Stimulated activated CD8-positive, alpha-beta memory T cell treated with anti-CD3 and anti-CD28 coated beads, Interleukin-7, amount 100 ng/mL, for 24 hours (primary cell): ENCODE measurements around the gene TUSC2.

Experiments
- DNase-seq: peaks from one replicate; pipeline ENCODE4 v3.0.0-alpha.2; 2020; ENCODE audit warnings: low read depth

Gene TUSC2

DNA sequence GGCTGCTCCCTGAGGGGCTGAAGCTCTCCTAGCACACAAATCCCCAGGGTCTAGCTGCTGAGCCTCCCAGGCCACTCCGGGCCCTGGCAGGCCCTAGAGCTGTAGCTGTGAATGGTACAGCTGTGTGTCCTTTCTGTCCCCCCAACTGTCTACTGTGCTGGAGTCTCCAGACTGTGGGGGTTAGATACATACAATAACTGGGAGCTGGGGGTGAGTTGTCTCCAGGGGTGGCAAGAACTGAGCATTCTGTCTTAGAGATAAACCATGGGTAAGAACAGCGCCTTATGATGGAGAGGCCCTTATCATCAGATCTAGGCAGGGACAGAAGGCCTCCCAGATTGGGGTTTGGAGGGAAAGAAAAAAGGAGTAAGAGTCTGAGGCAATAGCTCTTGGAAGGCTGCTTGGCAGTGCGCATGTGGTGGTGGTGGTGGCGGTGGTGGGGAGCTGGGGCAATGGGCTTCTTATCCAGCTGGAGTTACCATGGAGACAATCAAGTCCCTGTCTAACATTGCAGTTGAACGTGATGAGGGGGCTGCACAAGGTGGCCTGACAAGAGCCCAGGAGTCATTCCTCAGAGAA lies 26.3 kb upstream of the TUSC2 start:
- DNase-seq, result no peak

DNA sequence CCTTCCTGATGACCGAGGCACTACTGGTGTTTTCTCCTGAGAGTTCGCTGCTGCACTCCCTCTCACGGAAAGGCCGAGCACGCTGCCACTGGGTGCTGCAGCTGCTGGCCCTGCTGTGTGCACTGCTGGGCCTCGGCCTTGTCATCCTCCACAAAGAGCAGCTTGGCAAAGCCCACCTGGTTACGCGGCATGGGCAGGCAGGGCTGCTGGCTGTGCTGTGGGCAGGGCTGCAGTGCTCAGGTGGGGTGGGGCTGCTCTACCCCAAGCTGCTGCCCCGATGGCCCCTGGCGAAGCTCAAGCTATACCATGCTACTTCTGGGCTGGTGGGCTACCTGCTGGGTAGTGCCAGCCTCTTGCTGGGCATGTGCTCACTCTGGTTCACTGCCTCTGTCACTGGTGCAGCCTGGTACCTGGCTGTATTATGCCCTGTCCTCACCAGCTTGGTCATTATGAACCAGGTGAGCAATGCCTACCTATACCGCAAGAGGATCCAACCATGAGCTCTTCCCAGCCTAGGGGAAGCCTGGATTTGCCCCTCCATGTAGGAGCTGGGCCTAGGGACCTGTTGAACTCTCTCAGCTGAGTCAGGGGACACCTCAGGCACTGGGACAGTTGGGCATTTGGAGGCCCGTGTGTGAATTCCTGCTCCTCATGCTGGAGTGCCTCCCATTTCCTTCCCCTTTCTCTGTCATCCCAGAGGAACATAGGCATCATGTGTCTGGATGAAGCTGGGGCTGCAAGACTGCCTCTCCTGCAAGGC lies 25.4 kb upstream of the TUSC2 start:
- DNase-seq, result no peak

DNA sequence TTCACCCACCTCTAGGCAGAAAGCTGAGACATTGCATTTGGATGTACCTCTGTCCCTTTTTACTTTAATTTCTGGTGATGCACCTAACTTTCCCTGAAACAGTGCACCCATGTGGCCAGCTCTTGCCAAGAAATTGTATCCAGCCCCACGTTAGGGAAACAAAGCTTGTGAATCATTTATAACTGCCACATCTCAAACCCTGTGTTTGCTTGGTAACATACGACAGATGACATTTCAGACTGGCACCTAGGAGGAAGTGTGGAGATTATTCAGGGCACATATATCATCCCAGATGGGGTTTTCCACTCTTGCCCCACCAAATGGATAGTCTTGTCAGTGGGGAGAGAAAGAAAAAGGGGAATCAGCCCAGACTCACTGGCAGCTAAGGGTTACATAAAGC lies 24.8 kb upstream of the TUSC2 start:
- DNase-seq, result no peak

DNA sequence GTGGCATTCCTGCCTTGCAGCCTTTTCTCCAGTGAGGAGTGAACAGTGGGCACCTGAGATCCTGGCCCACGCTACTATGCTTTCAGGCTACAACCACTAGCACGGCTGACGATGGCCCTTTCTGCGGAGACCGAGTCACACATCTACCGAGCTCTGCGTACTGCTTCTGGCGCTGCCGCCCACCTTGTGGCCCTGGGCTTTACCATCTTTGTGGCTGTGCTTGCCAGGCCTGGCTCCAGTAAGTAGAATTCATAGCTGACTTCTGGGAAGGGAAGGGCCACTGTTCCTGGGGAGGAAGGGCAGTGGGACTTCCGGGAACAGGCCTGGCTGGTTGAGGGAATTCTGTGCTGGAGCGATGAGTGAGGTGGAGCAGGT lies 23.3 kb upstream of the TUSC2 start:
- no peak for DNase-seq

DNA sequence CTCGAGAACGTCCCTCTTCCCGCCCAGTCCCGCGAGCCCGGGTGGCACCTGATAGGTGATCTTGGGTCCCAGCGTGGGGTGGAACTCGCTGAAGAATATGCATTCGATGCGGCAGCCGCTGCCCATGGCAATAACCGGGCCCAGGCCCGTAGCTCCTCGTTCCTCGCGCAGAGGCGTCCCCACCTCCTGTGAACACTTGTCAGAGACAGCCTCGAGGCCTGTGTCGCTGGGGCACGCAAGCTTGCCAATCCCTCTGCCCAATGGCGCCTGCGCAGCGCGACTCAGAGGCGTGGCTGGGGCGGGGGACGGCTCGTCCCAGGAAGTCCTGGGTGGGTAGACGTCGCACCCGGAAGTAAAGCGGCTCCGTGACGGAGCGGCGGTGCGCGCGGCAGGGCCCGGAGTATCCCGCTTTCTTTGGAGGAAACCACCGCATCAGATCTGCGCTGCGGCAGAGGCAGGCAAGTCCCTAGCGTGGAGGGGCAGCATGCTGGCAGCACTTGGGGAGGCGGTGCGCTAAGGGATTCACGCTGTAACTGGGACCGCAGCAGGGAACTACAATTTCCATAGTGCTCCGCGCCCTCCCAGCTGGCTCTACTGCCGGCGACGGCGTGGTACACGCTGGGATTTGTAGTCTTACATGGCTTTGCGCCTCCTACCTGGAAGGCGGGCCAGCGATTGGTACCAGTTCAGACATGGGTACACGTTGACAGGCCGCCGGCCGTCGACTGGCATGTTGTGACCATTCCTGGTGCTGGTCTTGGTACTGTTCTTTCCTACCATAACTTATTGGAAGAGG lies 22.7 kb upstream of the TUSC2 start, which contains the start of the genes CYB561D2 and NPRL2:
Gene CYB561D2, plus strand, starts transcription at position 336 of the 796 bp plus-strand sequence. CDS start 572 bp downstream, outside the sequence.
Gene NPRL2, minus strand, starts transcription at position 249 of the 796 bp plus-strand sequence. Its CDS starts 123 bp downstream, at position 126.
- DNase-seq, result peak; percentile 99

DNA sequence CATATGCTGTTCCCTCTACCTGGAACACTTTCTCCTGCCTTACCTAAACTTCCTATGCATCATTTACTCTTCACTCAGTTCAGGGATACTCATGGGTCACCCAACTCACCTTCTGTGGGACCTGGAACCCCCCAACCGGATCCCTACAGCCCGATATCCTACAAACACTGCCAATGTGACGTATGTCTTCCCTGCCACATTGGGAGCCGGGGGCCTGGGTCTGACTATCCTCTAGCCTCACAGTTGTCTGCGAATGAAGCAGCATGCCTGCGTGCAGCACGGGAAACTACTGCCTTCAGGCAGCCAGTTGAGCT lies 22.1 kb upstream of the TUSC2 start:
- DNase-seq, result no peak

DNA sequence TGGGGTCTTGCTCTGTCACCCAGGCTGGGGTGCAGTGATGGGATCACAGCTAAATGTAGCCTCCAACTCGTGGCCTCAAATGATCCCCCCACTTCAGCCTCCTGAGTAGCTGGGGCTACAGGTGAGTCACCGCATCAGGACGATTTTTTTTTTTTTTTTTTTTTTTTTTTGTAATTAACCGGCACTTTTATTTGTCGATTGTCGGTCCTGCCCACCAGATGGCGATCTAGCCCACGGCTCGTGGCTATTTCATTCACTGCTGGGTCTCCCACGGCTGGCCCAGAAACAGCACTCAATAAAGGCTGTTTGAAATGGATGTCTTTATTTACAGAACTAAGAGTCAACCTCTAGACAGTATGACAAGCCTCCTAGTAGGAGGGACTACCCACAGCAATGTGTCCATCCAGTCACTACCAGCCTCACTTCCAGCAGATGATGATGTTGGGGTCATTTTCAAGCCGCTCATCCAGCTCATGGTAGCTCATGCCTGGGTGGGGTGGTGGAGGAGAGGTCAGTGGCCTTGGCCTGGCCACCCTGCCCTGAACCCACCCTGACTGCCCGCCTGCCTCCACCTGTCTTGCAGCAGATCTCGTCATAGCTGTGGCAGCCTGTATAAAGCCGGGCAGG lies 19.3 kb upstream of the TUSC2 start:
- DNase-seq, result peak; percentile 50

DNA sequence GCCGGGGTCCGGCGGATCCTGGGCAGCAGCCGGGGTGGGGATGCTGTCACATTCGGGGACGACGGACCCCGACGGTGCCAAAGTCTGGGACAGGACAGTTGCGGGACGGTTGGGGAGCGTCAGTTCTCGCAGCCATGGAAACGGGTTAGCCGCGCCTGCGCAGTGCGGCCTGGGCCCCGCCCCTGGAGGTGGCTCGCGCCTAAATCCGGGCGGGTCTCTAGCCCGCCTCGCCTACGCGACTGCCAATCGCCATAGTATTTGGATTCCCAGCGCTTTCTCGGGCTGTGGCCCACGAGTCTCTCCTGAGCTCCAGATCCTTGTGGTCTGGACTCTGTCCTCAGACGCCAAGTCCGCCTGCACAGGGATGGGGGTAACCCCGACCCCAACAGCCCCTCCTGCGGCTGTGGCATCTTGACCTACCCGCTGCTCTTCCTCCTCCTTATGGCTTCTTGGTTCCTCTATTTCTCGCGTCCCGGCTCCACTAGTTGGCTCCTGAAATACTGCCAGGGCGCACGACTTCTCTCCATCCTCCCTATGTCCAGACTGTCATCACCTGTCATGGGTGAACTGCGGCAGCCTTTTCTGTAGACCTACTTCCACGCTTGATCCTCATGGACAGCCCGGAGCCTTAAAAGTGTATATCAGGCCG lies 17.7 kb upstream of the TUSC2 start, which contains the start of gene ZMYND10:
Gene ZMYND10, minus strand, starts transcription at position 147 of the 649 bp plus-strand sequence. CDS start 153 bp downstream, outside the sequence.
- DNase-seq, result peak; percentile 51

DNA sequence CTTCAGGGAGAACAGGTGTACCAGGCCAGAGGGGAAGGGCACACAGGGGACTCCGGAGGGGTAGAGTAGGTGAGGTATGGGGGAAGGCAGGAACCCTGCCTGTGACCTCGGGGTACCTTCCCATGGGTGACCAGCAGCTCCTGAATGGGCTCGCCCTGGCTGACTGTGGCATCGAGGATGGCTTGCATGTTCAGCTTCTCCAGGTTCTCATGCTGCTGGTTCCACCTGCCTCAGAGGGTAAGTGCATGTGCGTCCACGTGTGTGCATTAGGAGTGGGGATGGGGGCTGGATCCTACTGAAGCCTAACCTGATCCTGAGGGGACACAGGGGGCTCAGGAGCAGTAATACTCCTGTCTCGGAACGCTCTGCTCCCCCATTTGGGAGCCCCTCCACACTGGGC lies 17.0 kb upstream of the TUSC2 start:
- DNase-seq, result no peak

DNA sequence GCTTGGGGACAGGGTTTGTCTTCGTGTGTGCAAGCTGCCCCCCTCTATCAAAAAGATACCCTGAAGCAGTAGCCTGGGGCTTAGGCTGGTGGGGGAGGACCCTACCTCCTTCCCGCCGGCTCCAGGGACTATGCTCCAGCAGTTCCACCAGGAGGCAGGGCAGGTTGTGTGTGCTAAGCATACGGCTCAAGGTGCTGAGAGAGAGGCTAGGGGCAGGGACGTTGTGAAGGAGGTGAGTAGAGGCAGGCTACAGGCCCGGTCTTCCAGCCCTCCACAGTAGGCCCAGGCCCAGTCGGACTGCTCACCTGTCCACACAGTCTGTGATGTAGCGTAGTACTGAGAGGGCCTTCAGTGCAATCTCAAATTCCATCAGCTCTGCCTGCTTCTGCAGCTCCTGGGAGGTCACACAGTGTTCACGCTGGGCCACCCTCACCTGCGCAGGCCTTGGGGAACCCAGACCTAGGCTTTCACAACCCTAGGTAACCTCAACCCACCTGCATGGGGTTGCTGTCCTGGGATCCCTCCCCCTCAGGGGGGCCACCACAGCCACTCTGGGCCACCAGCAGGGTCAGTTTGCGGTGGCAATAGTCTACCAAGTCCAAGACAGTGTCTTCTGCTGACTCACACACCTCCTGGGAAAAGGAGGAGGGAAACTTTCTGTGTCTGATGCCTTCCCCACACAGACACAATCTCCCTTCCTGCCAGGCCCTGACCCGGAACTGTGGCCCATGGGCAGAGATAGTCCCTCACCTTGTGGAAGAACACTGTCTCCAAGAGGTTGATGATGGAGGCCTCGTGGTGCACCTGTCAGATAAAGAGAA lies 15.0 kb upstream of the TUSC2 start:
- no peak for DNase-seq

DNA sequence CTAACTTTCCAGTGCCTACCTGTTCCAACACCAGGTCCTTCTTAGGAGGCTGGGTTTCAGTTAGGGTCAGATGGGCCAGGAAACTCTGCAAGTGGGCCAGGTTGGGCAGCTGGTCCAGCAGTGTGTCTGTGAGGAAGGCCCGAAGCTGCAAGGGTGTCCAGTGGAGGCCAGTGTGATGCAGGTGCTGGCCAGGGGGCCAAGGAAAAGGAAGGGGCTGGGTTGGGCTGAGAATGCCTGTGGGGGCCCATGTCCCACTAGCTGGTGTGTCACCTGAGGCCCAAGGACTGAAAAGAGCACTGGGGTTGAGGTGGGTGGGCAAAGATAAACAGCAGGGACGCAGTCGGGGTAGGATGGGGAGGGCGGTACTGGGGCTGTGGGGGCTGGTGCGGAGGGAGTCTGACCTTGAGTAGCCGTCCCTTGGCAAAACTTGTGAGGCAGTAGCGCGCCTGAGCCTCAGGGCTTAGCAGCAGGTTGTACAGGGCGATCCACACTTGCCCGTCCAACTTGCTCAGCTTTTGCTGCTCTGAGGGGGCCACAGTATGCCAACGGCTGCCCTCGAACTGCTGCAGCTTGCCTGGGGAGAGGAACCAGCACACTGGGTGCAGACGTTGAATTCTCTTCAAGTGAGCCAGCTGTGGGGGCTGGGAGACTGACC lies 14.1 kb upstream of the TUSC2 start:
- no peak for DNase-seq

DNA sequence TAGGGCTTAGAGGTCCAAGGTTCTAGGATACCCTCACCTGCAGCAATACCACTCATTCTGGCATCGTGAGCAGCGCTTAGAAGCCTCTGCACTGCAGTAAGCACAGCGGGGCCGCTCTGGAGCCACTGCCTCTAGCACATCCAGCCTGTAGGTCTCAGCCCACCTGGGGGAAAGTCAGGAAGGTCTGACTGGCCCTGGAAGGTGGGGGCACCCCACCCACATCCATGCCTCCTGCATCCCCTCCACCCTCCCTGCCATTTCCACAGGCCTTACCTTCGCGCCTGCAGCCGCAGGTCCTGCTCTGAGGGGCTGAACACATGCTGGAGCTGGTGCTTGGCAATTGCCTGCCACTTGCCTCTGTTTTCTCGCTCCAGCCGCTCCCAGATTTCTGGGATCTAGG lies 13.5 kb upstream of the TUSC2 start:
- DNase-seq, result no peak

DNA sequence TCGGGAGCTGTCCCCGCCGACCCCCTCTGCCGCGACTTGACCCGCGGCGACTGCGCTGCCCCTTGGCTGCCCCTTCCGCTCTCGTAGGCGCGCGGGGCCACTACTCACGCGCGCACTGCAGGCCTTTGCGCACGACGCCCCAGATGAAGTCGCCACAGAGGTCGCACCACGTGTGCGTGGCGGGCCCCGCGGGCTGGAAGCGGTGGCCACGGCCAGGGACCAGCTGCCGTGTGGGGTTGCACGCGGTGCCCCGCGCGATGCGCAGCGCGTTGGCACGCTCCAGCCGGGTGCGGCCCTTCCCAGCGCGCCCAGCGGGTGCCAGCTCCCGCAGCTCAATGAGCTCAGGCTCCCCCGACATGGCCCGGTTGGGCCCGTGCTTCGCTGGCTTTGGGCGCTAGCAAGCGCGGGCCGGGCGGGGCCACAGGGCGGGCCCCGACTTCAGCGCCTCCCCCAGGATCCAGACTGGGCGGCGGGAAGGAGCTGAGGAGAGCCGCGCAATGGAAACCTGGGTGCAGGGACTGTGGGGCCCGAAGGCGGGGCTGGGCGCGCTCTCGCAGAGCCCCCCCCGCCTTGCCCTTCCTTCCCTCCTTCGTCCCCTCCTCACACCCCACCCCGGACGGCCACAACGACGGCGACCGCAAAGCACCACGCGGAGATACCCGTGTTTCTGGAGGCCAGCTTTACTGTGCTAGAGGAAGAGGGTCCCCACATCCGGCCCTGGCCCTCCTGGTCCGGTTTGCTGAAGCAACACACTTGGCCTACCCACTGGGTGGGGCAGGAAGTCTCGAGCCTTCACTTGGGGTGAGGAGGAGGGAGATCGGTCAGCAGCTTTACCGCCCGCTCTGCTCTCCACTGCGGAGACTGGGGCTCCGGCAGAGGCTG lies 12.7 kb upstream of the TUSC2 start, which contains the start of gene RASSF1:
Gene RASSF1, minus strand, starts transcription at position 389 of the 882 bp plus-strand sequence. Its CDS starts 31 bp downstream, at position 358.
- peak; percentile 38 for DNase-seq

DNA sequence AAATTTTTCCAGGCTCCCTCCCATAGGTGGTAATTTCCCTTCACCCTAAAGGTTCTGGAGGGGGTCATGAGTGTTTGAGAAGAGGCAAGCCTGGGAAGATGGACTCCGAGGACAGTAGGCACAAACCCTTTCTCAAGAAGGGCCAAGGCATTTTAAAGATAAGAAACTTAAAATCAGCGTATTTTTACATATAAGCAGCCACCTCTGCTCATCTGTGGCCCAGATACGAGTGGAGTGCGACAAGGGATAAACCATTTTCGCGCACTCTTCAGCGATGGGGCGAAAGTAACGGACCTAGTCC lies 12.1 kb upstream of the TUSC2 start:
- no peak for DNase-seq

DNA sequence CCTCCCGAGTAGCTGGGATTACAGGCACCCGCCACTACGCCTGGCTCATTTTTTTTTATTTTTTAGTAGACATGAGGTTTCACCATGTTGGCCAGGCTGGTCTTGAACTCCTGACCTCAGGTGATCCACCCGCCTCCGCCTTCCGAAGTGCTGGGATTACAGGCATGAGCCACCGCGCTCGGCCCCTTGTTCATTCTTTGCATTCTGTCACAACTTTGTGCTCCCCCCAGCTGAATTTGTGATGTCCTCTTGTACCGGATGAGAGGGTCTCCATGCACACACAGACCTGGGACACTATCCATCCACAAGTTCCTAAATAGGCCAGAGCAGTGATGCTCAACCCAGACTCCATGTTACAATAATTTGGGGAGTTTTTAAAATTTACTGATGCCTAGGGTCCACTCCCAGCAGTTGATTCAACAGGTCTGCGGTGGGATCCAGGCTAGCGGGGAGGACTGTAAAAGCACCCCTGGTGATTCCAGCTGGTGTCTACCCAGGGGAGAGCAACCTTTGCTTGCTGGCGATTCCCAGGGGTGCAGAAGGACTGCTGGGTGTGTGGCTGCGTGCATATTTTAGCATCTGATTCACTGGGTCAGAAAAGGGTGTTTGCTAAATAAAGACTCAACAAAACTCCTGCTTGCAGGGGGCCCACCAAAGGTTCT lies 11.6 kb upstream of the TUSC2 start:
- DNase-seq, result no peak

DNA sequence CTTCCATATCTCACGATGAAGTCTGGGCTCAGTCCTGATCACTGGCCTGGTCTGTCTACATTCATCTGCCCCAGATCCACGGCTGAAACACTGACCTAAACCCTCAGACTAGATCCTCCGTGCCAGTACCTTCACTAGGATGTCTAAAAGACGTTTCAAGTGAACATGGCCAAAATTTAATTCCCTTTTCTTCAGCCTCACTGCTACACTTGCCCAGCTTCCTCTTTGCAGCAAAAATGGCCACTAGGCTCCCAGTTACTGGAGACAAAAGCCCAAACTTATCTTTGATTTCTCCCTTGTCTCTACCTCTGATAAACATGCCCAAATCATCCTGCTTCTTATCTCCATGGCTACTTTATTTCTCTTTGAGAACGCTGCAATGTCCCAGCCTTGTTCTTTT lies 10.9 kb upstream of the TUSC2 start:
- no peak for DNase-seq

DNA sequence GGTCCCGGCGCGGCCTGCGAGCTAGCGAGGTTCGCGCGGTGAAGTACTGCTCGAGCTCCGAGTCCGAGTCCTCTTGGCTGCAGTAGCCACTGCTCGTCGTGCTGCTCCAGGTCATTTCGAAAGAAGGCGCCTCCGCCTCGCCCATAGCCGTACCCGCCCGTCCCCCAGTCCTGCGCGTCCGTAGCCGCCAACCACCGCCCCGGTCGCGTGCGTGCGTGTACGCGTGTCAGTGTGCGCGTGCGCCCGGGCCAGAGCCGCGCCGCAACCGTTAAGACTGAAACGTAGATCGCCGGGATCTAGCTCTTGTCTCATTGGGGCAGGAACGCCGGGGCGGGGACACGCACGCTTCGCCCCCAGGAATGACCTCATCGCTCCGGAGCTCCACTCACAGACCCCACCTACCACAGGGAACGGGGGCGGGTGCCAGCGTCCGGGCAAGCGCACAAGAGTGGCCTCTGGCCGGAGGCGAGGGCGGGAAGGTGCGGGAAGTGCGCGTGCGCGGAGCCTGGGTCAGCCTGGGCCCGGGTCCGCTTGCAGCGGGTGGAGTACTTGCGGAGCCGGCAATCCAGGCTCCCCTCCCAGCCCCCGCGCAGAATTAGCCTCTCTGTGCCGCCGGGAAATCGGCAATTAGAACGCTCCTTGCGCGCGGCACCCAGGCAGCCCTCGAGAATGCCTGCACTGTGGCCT lies 9.3 kb upstream of the TUSC2 start:
- peak; percentile 94 for DNase-seq

DNA sequence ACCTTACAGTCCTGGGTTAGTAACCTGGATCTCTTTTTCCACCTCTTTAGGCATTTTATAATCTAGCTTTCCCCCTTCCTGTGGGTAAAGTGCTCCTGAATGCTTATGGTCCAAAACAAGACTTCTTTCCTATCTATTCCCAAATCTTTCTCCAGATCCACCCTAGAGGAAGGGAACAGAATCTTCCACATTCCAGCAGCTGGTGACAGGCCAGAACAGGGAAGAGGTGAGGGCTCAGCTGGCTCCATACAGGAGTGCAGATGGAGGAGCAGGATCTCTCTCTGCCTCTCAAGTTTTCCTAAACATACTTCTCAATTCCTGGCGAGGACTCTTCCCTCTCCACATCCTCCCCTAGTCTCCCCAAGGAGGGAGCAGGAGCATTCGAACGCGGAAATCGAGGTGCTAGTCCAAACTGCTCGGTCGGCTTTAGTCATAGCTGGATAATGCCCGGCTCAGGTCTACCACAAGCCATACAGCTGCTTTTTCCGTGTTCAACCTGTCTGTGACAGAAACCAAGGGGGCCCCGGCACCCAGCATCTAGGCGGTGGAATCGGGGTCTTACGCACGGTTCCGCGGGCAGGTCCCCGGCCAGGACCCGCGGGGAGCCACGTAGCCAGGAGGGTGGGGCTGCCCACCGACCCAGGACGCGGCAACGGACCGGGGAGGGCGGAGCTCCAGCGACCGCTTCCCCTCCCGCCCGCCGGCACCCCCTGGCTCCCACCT lies 8.6 kb upstream of the TUSC2 start:
- DNase-seq, result no peak
